GM19397 (cell line): ENCODE measurements around the gene SMPDL3B.
"Not testable (repeated sequence)": the region's sequence is repeated elsewhere in the genome, so short reads cannot be mapped to it uniquely, and the experiment has no call there.

Source experiments
- ATAC-seq: cut with Tn5 transposase; IDR thresholded peaks from one replicate; pipeline ENCODE4 v1.9.1; 2021; ENCODE audit warnings: mild to moderate bottlenecking, moderate library complexity; ENCODE audit not compliant: unreplicated experiment

SMPDL3B gene

DNA sequence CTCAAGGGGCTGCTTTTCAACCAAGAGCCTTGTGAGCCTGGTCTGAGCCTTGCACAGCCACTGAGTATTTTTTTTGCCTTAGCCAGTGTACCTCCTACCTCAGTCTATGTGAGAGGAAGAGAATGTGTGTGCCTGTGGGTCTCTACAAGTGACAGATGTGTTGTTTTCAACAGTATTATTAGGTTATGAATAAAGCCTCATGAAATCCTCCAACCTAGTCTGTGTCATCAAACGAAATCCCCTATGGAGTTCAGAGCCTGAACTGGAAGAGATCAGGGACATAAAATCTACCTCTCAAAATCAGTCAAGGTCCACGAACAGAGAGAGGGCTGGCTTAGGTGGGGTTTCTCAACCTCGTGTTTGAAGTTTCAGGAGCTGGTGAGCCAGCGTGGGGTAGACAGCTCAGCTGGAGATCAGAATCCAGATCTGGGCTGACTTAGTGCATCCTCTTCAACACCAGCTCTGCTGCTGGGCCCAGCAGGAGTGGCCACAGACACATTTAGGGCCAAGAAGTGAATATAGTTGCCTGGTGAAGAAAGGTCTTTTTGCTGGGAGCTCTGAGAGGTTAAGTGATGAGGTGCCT lies 33.2 kb downstream of the SMPDL3B start:
- ATAC-seq = no peak

DNA sequence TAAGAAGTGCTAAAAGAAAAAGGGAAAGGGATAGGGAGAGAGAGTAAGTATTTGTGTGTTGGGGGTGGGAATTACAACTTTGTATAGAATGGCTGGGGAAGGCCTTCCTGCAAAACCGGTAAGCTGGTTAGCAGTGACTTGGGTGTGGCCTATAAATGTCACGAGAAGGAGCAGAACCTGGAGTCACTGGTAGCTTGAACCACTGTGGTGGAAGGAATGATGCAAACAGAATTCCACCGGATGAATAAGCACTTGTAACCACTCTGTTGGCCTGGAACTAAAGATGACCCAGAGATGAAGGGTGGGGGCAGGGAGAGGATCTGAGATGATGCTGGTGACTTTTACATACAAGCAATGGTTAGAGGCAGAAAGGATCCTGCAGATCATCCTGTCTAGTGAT lies 33.9 kb downstream of the SMPDL3B start:
- ATAC-seq = no peak

DNA sequence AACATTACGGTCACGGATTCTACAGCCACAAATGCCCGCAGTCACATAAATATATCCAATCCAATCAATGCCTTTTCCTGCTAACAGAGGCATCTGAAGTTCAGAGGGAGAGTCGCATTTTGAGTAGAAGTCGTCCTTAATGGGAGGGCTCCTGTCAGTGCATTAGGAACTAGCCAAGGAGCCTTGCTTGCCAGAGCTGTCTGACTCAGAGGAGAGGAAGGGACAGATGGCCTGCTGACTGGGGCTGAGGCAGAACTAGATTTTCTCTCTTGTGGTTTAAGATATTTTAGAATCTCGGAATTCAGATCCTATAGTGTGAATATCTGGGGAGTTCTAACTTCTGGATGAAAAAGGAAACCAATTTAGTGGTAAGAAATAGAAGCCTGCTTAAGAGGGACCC lies 35.6 kb downstream of the SMPDL3B start:
- ATAC-seq = no peak

DNA sequence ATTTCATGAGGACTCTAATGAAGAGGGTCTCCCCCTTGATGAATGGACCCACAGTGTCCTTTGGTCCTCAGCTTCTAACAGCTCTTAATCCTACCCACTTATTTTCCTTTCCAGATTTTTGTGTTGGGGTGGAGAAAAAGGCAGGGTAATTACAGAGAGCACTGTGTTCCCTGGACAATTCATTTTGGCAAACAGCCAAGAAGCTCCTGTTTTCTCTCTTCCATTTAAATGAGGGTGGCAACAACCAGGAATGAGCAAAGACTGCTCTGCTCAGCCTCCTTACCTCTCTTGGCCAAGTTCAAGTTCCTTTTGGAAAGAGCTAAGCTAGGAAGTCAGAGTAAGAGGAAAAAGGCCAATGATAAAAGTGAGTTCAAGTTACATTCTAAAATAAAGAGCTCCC lies 36.9 kb downstream of the SMPDL3B start:
- ATAC-seq = no peak

DNA sequence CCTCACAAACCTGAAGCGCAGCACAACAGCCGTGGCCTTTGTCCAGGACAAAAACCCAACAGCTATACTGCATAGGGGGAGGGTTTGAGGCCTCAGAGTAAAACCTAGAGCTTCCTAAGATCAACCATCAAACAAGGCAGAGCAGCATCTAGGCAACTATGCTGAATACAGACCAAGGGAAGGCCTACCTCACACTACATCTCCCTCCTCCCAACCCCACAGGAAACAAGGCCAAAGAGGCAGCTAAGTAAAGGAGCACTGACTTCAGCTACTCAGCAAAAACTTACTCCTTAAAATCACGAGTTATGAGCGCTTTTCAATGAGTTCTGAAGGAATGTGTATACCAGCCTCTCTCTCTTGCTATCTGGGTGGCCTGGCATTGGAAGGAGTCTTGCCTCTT lies 37.3 kb downstream of the SMPDL3B start:
- ATAC-seq = no peak

DNA sequence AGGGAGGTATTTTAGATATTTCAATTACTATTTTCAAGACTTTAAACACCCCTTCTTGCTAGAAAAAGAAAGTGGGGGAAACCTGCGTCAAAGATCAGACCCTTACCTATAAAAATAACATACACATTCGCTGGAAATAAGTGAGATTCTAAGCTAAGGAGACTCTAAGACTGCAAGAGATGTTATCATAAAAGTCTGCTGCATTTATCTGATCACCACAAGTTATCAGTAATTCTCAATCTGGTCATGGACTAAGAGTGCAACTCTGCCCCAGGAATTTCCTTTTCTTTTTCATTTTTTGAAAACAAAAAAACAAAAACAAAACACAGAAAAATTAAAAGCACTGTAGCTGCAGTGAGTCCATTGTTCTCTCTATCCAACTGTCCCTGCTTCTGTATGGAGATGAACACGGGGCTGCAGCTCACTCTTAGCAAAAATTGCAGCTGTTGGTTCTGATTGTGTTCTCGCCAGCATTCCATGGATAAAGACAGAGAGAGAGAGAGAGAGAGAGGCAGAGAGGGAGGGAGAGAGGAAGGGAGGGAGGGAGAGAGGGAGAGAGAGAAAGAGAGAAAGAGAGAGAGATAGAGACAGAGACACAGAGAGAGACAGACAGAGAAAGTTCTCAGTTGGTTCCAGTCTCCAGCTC lies 39.1 kb downstream of the SMPDL3B start:
- no peak for ATAC-seq

DNA sequence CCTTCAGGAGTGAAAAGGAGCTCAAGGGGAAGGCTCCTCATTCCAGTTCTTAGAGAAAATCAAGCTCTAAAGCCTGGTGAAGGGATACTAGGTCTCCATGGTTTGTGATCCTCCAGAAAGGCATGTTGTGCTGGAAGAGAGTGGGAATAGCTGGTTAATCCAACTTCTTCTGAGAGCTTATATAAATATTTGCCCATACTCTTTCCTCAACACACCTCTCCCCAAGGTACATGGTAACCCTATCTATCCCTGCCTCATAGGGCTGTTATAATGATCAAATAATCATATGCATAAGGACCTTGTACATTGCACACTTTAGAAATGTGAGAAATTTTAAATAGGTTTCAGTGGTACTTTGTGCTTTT lies 39.6 kb downstream of the SMPDL3B start:
- ATAC-seq = no peak

DNA sequence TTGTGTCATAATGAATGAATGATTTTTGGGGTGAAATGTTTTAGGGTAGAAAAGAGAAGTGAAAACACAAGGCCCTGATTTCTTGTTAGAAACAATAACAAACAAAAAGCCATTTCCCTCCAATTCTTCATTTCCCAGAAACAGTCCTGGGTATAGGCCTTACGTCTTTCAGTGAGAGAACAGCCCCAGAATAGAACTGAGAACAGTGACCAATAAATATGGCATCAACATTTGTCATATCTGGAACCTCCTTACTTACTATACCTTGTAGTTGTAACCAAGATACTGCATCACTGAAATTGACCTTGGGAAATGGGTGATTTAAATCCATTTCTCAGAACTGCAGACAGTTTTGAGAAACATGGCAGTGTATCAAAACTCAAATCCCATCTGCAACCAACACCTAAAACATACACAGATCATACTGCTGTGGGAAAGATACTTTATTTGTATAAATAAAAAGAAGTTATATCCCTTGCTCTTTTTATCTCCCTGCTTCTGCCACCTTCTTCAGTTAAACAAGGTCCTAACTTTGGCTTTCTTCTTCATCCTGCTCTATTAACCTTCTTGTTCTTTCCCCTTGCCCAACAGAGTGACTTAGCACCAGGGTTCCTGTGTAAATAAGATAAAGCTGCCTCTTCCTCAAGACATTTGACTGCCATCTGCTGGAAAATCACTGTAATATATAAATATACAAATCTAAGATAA lies 44.5 kb downstream of the SMPDL3B start:
- no peak for ATAC-seq

DNA sequence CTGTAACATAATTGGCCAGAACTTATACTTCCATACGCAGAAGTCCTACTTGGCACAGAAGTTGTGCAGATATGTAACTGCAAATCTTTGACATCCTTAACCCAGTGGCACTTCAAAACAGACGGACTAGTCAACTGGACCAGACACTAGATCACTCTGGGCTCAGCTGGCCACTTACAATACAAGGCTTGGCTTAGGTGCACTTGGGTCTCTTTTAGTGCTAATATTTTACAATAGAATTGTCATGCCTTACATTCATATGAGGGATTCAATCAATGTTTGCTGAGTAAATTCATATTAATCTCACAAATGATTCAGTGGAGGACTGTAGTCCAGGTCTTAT lies 45.0 kb downstream of the SMPDL3B start:
- no peak for ATAC-seq

DNA sequence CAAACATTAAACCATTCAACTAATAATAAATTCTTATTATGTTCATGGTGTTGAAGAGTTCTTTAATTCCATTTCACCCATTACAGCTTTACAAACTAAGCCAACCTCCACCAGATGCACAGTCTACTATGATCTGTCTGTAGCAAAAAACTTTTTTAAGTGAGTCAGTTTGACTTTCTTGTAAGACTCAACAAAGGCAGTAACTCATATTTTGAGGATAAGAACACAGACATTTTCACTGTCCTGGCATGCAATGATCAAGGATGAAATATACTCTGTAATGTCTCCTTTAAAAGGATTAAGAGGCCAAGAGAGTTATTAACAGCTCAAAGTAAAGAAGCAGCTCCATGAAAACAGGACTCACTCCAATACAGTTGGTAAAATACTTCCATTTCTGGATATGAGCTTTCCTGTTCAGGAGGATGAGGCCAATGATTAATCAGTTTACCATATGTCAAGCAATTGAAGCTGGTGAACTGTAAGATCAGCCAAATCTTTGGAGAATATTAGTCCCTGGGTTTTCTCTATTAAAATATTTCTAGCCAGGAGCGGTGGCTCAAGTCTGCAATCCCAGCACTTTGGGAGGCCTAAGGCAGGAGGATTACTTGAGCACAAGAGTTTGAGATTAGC lies 45.5 kb downstream of the SMPDL3B start:
- no peak for ATAC-seq

DNA sequence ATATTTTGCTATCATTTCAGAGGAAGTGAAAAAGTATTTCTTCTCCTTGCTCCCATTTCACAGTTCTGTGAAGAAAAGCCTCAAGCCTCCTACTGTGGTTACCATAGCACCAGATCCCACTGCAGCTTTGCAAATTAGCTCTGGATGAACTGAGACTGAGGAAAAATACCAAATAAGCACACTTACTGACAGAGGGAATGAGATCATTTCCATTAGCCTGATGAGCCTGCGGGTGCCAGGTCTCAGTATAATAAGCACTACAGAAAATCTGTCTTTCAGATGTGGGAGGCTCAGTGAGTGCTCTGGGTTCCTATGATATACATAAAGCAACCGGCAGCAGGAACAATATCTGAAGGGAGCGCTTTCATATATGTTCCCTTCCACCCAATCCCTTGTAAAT lies 46.3 kb downstream of the SMPDL3B start:
- ATAC-seq = no peak

DNA sequence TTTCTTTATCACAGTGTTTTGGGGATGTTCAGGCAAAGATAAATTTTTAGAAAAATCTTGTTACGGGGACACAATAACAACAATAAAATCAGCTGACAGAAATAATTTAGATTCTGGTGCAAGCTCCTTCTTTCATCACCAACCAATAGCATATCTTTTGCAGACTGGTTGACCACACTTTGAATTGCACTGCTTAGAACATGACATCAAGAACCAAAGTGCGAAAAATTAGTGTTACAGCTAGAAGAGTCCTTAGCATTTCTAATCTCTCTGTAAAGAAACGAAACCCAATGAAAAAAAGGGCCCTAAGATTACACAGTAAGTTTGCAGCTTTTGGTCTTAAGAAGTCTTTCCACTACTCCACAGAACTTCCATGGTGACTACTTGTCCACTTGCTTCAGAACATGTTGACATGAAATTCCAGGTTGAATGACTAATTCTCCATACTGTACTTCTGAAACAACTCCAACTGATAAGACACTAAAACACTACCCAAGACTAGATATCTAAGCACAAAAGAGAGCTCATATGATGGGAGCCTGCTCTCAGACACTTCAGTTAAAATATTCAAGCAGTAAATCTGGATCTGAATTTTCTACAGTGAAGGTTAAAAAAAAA lies 56.2 kb downstream of the SMPDL3B start:
- ATAC-seq = no peak

DNA sequence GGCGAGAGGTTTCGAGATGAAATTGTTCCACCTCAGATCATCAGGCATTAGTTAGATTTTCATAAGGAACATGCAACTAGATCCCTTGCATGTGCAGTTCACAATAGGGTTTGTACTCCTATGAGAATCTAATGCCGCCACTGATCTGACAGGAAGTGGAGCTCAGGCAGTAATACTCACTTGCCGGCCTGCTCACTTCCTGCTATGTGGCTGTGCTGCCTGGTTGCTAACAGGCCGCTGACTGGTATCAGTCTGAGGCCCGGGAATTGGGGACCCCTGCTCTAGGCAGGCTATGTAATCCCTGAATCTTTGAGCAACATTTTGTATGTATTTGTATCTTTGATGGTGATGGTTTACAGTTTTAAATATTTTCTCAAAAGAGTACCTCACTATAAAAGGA lies 57.5 kb downstream of the SMPDL3B start:
- no peak for ATAC-seq

DNA sequence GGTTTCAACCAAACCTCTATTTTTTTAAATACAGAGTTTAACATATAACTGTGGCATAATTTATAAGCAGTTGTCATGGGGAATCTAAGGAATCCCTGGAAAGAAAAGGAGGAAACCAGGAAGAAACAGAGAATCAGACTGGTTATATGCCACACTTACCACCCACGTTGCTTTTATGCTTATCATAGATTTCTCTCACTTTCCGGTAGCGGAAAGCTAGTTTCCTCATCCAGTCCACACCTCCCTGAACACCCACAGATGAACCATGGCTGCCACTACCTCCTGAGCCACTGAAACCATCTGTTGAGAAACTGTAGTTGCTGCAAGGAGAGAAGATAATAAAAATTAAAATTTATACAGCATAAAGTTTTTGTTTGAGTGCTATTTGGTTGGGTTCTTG lies 58.4 kb downstream of the SMPDL3B start:
- ATAC-seq = no peak

DNA sequence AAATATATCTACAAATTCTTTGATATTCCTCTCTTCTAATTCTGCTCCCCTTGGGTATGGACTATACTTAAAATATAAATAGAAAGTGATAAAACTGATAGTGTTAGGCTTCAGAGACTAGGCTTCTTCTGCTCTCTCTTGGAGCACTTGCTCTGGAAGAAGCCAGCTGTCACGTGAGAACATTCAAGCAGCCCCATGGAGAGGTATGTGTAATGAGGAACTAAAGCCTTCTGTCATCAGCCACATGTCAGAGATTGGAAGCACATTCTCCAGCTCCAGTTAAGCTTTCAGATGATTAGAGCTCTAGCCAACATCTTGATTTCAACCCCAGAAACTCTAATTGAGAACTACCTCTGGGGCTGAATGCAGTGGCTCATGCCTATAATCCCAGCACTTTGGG lies 59.3 kb downstream of the SMPDL3B start:
- ATAC-seq = no peak

DNA sequence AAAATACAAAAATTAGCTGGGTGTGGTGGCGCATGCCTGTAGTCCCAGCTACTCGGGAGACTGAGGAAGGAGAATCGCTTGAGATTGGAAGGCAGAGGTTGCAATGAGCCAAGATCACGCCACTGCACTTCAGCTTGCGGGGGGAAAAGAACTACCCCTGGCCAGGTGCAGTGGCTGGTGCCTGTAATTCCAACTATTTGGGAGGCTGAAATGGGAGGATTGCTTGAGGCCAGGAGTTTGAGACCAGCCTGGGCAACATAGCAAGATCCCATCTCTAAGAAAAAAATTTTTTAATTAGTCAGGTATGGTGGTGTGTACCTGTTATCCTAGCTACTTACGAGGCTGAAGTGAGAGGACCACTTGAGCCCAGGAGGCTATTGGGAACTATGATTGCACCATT lies 59.7 kb downstream of the SMPDL3B start:
- not testable (repeated sequence) for ATAC-seq

DNA sequence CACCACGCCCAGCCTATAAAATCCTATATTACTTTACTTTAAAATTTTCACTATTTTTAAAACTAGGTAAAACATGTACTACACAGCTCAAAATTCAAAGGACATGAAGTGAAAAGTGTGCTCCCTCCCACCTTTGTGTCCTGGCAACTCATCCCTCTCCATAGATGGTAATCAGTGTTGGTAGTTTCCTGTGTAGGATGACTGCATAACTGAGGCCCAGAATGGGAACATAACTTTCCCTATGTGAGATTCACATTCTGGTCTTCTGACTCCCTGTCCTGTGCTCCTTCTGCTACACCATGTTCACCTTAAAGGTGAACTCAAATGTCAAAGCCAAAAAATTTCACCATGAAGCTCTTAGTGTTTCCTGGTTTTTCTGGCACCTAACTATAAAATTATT lies 64.3 kb downstream of the SMPDL3B start:
- no peak for ATAC-seq

DNA sequence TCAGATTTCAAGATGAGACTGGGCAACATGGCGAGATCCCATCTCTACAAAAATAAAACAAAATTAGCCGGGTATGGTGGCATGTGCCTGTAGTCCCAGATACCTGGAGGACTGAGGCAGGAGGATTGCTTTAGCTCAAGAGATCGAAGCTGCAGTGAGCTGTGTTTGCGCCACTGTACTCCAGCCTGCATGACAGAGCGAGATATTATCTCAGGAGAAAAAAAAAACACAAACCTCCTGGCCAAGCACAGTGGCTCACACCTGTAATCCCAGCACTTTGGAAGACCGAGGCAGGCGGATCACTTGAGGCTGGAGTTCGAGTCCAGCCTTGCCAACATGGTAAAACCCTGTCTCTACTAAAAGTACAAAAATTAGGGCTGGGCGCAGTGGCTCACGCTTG lies 67.8 kb downstream of the SMPDL3B start:
- ATAC-seq = no peak

DNA sequence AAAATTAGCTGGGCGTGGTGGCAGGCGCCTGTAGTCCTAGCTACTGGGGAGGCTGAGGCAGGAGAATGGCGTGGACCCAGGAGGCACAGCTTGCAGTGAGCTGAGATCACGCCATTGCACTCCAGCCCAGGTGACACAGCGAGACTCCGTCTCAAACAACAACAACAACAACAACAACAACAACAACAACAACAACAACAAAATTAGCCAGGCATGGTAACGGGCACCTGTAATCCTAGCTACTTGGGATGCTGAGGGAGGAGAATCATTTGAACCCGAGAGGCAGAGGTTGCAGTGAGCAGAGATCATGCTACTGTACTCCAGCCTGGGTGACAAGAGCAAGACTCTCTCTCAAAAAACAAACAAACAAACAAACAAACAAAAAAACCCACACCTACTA lies 68.3 kb downstream of the SMPDL3B start:
- not testable (repeated sequence) for ATAC-seq
